Stimulated activated naive CD8-positive, alpha-beta T cell treated with anti-CD3 and anti-CD28 coated beads, Interleukin-15, Interleukin-2, amounts not matched to agents 100 ng/mL and 50 ng/mL, for 24 hours (primary cell): ENCODE data around the gene APOBEC3G.
"Not testable (repeated sequence)": the region's sequence is repeated elsewhere in the genome, so short reads cannot be mapped to it uniquely, and the experiment has no call there.

Source experiments
- H3K27ac Mint-ChIP-seq: one replicate; pipeline ENCODE4 v1.8.0; 2021; ENCODE audit warnings: mild to moderate bottlenecking, mixed read lengths
- H3K27me3 Mint-ChIP-seq: one replicate; pipeline ENCODE4 v1.8.0; 2021; ENCODE audit warnings: mixed read lengths
- H3K36me3 Mint-ChIP-seq: one replicate; pipeline ENCODE4 v1.8.0; 2021; ENCODE audit warnings: low read depth, mixed read lengths
- H3K4me1 Mint-ChIP-seq: one replicate; pipeline ENCODE4 v1.8.0; 2021; ENCODE audit warnings: low read depth, mixed read lengths
- H3K4me3 Mint-ChIP-seq: one replicate; pipeline ENCODE4 v1.8.0; 2021; ENCODE audit warnings: mild to moderate bottlenecking, mixed read lengths
- H3K9me3 Mint-ChIP-seq: one replicate; pipeline ENCODE4 v1.8.0; 2021; ENCODE audit warnings: mixed read lengths

APOBEC3G gene

DNA sequence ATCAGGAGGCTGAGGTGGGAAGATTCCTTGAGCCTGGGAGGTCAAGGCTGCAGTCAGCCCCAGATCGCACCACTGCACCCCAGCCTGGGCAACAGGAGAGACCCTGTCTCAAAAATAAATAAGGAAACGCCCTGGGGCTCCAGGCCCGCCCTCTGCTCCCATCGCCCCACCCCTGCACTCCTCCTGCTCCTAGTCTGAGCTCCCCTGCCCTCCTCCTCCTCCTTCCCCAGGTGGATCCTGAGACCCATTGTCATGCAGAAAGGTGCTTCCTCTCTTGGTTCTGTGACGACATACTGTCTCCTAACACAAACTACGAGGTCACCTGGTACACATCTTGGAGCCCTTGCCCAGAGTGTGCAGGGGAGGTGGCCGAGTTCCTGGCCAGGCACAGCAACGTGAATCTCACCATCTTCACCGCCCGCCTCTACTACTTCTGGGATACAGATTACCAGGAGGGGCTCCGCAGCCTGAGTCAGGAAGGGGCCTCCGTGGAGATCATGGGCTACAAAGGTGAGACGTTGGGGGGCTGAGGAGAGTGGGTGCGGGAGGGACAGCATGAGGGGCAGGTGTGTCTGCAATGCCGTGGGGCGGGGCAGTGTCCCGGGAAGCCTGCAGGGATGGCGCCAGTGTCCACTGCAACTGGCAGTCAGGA is 25.1 kb upstream of the APOBEC3G start:
- H3K36me3 Mint-ChIP-seq, result not testable (repeated sequence)

DNA sequence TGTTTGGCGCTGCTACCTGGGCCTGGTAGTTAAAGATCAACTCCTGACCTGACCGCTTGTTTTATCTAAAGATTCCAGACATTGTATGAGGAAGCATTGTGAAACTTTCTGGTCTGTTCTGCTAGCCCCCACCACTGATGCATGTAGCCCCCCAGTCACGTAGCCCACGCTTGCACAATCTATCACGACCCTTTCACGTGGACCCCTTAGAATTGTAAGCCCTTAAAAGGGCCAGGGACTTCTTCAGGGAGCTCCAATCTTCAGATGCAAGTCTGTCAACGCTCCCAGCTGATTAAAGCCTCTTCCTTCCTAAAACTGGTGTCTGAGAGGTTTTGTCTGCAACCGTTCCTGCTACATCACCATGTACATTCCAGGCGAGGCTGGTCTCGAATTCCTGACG is 21.4 kb upstream of the APOBEC3G start:
- Mint-ChIP-seq H3K36me3 (no peaks in the 10 kb centered on the region), H3K4me3 (no peak overlapping the region), H3K9me3 (no peaks in the 10 kb centered on the region), H3K27me3 (no peaks in the 10 kb centered on the region), H3K4me1 (peaks cover 2% of the 10 kb centered on the region), H3K27ac (no peak overlapping the region)

More for the DNA sequence above, 25.1 kb upstream of the APOBEC3G start:
- not testable (repeated sequence) for H3K9me3 Mint-ChIP-seq, H3K27ac Mint-ChIP-seq, H3K4me1 Mint-ChIP-seq, H3K4me3 Mint-ChIP-seq, H3K27me3 Mint-ChIP-seq

DNA sequence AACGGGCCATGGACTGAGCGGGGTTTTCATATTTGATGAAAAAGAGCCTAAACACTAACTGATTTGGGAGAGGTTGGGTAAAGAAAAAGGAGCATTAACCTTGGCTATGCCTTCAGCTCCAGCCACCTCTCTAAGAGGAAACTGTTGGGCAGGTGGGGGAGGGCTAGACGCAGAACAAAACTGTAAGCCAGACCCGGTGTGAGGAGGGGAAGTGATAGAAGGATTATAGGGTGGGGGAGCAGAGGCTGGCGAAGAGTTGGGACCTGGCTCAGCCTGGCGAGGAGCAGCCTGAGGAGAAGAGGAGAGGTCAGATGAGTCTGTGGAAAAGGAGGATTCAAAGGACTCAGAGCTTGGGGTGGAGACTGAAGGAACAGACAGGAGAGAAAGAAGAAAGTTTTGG is 15.8 kb upstream of the APOBEC3G start:
- H3K4me3 Mint-ChIP-seq, H3K27me3 Mint-ChIP-seq, H3K27ac Mint-ChIP-seq, H3K36me3 Mint-ChIP-seq, H3K4me1 Mint-ChIP-seq, H3K9me3 Mint-ChIP-seq: not testable (repeated sequence)

DNA sequence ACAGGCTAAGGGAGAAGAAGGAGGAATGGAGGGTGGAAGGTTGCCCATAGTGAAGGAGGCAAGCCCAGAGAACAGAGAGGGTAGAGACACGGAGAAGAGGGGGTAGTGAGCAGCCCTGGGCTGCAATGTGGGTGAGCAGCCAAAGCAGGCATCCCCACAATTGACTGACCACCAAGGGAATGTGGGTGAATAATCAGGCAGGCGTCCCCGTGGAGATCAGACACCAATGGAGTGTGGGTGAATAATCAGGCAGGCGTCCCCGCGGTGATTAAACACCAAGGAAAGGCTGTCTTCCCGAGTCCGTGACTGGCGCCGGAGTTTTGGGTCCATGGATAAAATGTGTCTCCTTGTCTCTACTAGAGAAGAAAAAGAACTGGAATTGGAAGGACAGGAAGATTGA is 15.1 kb upstream of the APOBEC3G start:
- not testable (repeated sequence) for H3K27me3 Mint-ChIP-seq, H3K36me3 Mint-ChIP-seq, H3K4me3 Mint-ChIP-seq, H3K9me3 Mint-ChIP-seq, H3K4me1 Mint-ChIP-seq, H3K27ac Mint-ChIP-seq

DNA sequence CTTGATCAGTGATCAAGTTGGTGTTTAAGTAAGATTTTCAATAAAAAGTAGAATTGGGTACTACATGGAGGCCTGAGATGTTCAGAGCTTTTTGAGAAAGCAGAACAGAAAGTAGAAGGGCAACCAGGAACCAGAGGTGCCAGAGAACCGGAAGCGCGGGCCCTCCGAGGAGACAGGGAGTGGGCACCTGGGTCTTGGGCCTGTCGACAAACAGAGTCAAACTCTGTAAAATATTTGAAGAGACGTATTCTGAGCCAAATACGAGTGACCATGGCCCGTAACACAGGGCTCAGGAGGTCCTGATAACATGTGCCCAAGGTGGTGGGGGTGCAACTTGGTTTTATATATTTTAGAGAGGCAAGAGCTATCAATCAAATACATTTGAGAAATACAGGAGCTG is 13.2 kb upstream of the APOBEC3G start:
- H3K4me1 Mint-ChIP-seq, H3K27me3 Mint-ChIP-seq, H3K9me3 Mint-ChIP-seq, H3K36me3 Mint-ChIP-seq, H3K4me3 Mint-ChIP-seq: not testable (repeated sequence)
- H3K27ac Mint-ChIP-seq, result peak overlapping the region; percentile 85

DNA sequence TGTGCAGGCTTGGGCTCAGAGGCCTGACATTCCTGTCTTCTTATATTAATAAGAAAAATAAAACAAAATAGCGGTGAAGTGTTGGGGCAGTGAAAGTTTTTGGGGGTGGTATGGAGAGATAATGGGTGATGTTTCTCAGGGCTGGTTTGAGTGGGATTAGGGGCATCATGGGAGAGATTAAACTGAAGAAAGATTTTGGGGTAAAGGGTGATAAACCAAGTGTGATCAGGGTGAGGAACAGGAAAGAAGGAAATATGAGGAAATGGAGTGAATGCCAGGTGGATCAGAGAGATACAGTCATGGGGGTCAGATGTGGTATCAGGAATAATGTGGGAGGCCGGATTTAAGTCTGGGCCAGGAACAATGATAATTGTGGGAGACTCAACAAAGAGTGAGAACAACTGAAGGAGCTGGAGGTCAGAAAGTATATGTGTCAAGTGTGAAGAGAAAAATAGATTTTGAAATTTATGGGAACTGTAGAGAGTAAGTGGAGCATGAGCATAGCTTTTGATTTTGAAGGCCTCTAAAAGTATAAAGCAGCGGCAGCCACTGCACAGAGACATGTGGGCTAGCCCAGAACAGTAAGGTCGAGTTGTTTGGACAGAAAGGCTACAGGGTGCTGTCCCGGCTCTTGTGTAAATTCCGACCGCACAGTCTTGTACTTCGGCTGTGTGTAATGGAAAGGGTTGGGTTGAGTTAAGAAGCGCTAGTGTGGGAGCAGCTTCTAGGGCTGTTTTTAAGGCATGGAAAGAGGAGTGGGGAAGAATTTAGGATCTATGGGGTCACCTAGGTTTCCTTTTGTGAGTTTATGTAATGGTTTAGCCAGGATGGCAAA is 10.4 kb upstream of the APOBEC3G start:
- not testable (repeated sequence) for H3K27me3 Mint-ChIP-seq, H3K4me1 Mint-ChIP-seq, H3K27ac Mint-ChIP-seq, H3K9me3 Mint-ChIP-seq, H3K36me3 Mint-ChIP-seq, H3K4me3 Mint-ChIP-seq

DNA sequence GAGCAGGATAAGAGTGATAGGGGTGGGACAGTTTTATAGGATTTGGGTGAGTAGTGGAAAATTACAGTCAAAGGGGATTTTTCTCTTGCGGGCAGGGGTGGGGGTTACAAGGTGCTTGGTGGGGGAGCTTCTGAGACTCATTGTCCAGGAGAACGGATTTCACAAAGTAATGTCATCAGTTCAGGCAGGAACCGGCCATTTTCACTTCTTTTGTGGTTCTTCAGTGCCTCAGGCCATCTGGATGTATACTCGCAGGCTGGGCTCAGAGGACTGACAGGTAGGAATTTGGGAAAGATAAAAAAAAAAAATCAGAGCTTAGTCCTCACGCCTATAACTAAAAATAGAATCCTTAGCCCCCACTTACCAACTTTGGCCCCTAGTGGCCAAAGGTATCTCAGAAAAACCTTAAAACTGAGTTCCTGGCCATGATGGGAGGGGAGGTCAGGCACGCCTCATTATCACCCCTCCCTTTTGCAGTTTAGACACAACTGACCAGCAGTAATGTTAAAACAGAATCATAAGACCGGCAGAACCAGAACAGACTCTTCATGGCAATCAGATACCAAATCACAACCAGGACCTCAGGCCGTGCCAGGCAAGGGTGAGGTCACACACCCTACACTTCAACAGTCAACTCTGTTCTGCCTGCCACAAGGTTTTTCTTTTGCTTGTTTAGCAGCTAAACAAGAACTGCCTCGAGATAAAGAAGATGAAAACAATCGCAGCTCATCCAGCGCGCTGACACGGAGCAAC is 8.9 kb upstream of the APOBEC3G start:
- Mint-ChIP-seq H3K9me3 (peaks cover 3% of the 10 kb centered on the region), H3K27me3 (no peaks in the 10 kb centered on the region), H3K27ac (no peak overlapping the region), H3K4me1 (peaks cover 14% of the 10 kb centered on the region), H3K4me3 (no peak overlapping the region), H3K36me3 (no peaks in the 10 kb centered on the region)

DNA sequence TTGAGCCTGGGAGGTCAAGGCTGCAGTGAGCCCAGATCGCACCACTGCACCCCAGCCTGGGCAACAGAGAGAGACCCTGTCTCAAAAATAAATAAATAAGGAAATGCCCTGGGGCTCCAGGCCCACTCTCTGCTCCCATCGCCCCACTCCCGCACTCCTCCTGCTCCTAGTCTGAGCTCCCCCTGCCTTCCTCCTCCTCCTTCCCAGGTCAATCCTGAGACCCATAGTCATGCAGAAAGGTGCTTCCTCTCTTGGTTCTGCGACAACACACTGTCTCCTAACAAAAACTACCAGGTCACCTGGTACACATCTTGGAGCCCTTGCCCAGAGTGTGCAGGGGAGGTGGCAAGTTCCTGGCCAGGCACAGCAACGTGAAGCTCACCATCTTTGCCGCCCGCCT is 6.9 kb upstream of the APOBEC3G start:
- Mint-ChIP-seq H3K27me3 (no peaks in the 10 kb centered on the region), H3K4me1 (peaks cover 23% of the 10 kb centered on the region), H3K9me3 (peaks cover 2% of the 10 kb centered on the region), H3K36me3 (no peaks in the 10 kb centered on the region), H3K4me3 (no peak overlapping the region), H3K27ac (peak overlapping the region; percentile 72)

DNA sequence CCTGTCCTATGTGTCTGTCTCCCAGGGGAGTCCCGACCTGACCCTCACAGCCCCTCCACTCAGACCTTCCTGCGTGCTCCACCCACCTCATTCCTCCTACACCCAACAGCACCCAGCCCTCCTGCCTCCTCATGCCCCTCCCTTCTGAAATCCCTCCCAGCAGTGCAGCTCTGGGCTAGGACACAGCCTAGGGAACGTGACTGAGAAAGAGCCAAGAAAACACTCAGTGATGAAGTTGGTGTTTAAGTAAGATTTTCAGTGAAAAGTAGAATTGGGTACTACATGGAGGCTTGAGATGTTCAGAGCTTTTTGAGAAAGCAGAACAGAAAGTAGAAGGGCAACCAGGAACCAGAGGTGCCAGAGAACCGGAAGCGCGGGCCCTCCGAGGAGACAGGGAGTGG is 4.5 kb upstream of the APOBEC3G start:
- not testable (repeated sequence) for H3K27me3 Mint-ChIP-seq, H3K9me3 Mint-ChIP-seq, H3K4me3 Mint-ChIP-seq, H3K36me3 Mint-ChIP-seq
- peak overlapping the region; percentile 61 for H3K27ac Mint-ChIP-seq
- H3K4me1 Mint-ChIP-seq, result peaks cover 36% of the 10 kb centered on the region

DNA sequence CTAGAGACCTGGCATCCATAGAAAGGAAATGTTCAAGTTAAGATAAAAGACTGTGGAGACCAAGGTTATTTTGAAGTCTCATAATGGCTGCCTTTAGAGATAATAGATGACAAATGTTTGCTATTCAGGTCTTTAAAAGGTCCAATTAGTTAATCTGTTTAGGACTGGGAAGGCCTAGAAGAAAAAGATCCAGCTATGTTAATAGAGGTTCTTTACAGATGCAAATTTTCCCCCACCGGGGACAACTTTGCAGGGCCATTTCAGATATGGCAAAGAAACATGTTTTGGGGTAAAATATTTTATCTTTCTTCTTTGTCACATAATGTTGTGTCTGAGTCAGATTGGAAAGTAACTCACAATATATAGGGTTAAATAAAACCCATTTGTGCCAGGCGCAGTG is 3.1 kb upstream of the APOBEC3G start:
- Mint-ChIP-seq H3K4me1 (peaks cover 48% of the 10 kb centered on the region), H3K36me3 (peaks cover 10% of the 10 kb centered on the region), H3K27ac (peak overlapping the region; percentile 40), H3K27me3 (no peaks in the 10 kb centered on the region), H3K9me3 (no peaks in the 10 kb centered on the region), H3K4me3 (no peak overlapping the region)

DNA sequence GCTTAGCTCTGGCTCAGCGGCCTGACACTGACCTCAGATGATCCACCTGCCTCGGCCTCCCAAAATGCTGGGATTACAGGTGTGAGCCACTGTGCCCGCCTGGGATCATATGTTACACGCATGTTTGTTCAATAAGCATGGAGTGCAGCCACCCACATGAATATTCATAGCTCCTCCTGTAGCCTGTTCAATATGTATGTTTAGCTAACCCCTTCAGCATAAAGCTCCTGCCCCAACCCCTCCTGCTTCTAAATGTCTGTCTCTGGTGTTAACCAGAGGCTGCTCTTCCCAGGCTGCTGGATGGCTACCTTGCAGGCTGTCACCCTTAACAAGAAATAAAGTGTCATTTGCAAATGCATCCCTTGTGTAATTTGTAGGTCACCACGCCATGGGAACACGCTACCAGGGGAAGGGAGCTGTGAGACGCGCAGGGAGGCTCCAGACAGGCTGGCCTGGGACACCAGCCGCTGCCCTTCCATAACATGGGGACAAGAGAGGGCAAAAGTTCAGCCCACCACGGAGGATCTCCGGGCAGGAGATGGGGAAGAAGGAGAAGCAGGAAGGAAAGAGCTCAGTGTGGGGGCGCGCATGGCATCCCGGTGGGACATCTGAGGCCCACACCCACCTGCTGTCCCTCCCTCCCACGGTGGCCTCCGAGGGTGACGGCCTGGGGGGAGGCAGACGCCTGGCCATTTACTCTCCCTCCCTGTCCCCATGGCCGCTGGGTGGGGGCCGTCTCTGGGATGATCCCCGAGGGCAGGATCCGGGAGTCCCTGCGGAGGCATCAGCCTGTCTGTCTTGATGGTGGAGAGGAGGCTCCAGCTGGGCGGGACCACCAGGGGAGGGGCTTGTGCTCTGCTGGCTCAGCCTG is 685 bp upstream of the APOBEC3G start:
- Mint-ChIP-seq H3K27ac (peak overlapping the region; percentile 83), H3K4me1 (peaks cover 59% of the 10 kb centered on the region), H3K36me3 (peaks cover 24% of the 10 kb centered on the region), H3K4me3 (peak overlapping the region; percentile 83)
- not testable (repeated sequence) for H3K9me3 Mint-ChIP-seq, H3K27me3 Mint-ChIP-seq

DNA sequence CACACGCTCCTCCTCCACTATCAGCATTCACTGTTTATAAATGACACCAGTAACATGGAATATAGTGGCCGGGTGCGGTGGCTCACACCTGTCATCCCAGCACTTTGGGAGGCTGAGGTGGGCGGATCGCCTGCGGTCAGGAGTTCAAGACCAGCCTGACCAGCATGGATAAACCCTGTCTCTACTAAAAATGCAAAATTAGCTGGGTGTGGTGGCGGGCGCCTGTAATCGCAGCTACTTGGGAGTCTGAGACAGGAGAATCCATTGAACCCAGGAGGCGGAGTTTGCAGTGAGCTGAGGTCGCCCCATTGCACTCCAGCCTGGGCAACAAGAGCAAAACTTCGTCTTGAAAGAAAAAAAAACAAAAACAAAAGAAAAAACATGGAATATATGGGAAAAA is 837 bp downstream of the APOBEC3G start:
- not testable (repeated sequence) for H3K9me3 Mint-ChIP-seq, H3K27me3 Mint-ChIP-seq
- Mint-ChIP-seq H3K4me3 (peak overlapping the region; percentile 94), H3K27ac (peak overlapping the region; percentile 93), H3K4me1 (peaks cover 67% of the 10 kb centered on the region), H3K36me3 (peaks cover 35% of the 10 kb centered on the region)

DNA sequence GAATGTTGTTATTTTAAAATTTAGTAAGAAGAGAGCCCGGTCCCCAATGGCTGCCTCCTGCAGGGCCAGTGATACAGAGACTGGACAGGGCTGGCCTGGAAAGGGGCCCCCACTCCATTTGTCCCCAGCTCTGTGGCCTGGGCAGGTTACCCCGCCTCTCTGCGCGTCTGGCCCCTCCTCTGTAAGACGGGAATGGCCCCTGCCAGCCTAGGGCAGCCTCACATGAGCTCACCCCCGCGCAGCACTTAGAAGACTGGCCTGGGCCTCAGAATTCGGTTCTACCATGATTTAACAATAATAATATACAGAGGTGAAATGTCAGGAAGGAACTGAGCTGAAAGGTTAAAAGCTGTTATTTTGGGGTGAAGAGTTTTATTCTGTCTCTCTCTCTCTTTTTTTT is 1.3 kb downstream of the APOBEC3G start:
- H3K4me3 Mint-ChIP-seq, result peak overlapping the region; percentile 94
- no peaks in the 10 kb centered on the region for H3K27me3 Mint-ChIP-seq
- peaks cover 71% of the 10 kb centered on the region for H3K4me1 Mint-ChIP-seq
- peak overlapping the region; percentile 93 for H3K27ac Mint-ChIP-seq
- no peaks in the 10 kb centered on the region for H3K9me3 Mint-ChIP-seq
- H3K36me3 Mint-ChIP-seq, result peaks cover 39% of the 10 kb centered on the region

DNA sequence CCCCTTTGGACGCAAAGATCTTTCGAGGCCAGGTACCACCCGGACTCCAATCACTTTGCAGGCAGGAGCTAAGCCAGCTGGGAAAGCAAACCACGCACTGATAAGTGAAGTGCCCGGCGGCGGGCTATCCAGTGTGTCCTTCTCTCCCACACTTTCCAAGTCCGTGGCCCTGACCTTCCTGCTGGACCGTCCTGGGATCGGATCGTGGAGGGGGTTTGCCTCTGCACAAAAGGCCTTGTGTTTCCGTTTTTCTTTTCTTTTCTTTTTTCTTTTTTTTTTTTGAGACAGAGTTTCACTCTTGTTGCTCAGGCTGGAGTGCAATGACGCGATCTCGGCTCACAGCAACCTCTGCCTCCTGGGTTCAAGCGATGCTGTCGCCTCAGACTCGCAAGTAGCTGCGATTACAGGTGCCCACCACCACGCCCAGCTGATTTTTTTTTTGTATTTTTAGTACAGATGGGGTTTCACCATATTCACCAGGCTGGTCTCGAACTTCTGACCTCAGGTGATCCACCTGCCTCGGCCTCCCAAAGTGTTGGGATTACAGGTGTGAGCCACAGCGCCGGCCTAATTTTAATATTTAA is 2.1 kb downstream of the APOBEC3G start:
- H3K27ac Mint-ChIP-seq, result peak overlapping the region; percentile 93

More for the DNA sequence above, 2.1 kb downstream of the APOBEC3G start:
- H3K27me3 Mint-ChIP-seq, H3K9me3 Mint-ChIP-seq: not testable (repeated sequence)
- Mint-ChIP-seq H3K4me3 (peak overlapping the region; percentile 94), H3K36me3 (peaks cover 39% of the 10 kb centered on the region), H3K4me1 (peaks cover 64% of the 10 kb centered on the region)
